IPS-20b (cell line): ENCODE results near the gene SLC7A6.

Experiments
- H3K27ac ChIP-seq: one replicate; pipeline ENCODE4 v1.5.1; 2013; ENCODE audit warnings: low read length
- H3K27me3 ChIP-seq: 2 replicates; pipeline ENCODE4 v1.6.1; 2013; ENCODE audit warnings: mild to moderate bottlenecking, low read length, inconsistent platforms; ENCODE audit not compliant: insufficient read depth
- H3K36me3 ChIP-seq: 2 replicates; pipeline ENCODE4 v1.6.1; 2013; ENCODE audit warnings: low read depth, mild to moderate bottlenecking, inconsistent platforms, low read length, moderate library complexity; ENCODE audit not compliant: insufficient read depth
- H3K4me1 ChIP-seq: 2 replicates; pipeline ENCODE4 v1.6.1; 2013; ENCODE audit warnings: mild to moderate bottlenecking, control low read depth, inconsistent platforms, low read length, moderate library complexity; ENCODE audit not compliant: insufficient read depth
- H3K4me3 ChIP-seq: 2 replicates; pipeline ENCODE4 v1.5.1; 2013; ENCODE audit warnings: mild to moderate bottlenecking, low read length, inconsistent platforms
- H3K9ac ChIP-seq: 2 replicates; pipeline ENCODE4 v1.6.1; 2013; ENCODE audit warnings: low read depth, mild to moderate bottlenecking, inconsistent platforms, low read length, moderate library complexity
- H3K9me3 ChIP-seq: 2 replicates; pipeline ENCODE4 v1.6.1; 2013; ENCODE audit warnings: mild to moderate bottlenecking, low read depth, low read length, inconsistent platforms; ENCODE audit not compliant: insufficient read depth

Gene SLC7A6

GRCh38 chr16:68279726-68280558 lies 15.6 kb downstream of the SLC7A6 start:
- peaks cover 11% of the 10 kb centered on the region; the same call in 1 of the 2 replicates for H3K36me3 ChIP-seq
- H3K9ac ChIP-seq, result no peak overlapping the region
- H3K27ac ChIP-seq, result no peak overlapping the region
- no peak overlapping the region for H3K4me3 ChIP-seq
- no peaks in the 10 kb centered on the region for H3K9me3 ChIP-seq
- no peaks in the 10 kb centered on the region for H3K4me1 ChIP-seq
- H3K27me3 ChIP-seq, result no peaks in the 10 kb centered on the region

- no peaks in the 10 kb centered on the region for H3K4me1 ChIP-seq
- H3K27me3 ChIP-seq, result no peaks in the 10 kb centered on the region
- H3K36me3 ChIP-seq, result peaks cover 15% of the 10 kb centered on the region; the same call in 1 of the 2 replicates
- H3K9me3 ChIP-seq, result no peaks in the 10 kb centered on the region
- H3K4me3 ChIP-seq, result no peak overlapping the region
- H3K9ac ChIP-seq, result no peak overlapping the region
- no peak overlapping the region for H3K27ac ChIP-seq
Observed at GRCh38 chr16:68281368-68282063, 17.2 kb downstream of the SLC7A6 start.

- Histone ChIP-seq H3K9ac (no peak overlapping the region), H3K27ac (no peak overlapping the region), H3K4me3 (no peak overlapping the region), H3K36me3 (peaks cover 15% of the 10 kb centered on the region; the same call in 1 of the 2 replicates), H3K27me3 (no peaks in the 10 kb centered on the region), H3K4me1 (no peaks in the 10 kb centered on the region), H3K9me3 (no peaks in the 10 kb centered on the region)
Observed at GRCh38 chr16:68282064-68282452, 17.7 kb downstream of the SLC7A6 start.

- no peak overlapping the region for H3K9ac ChIP-seq
- no peak overlapping the region for H3K4me3 ChIP-seq
- H3K27me3 ChIP-seq, result no peaks in the 10 kb centered on the region
- peaks cover 28% of the 10 kb centered on the region for H3K36me3 ChIP-seq
- H3K9me3 ChIP-seq, result no peaks in the 10 kb centered on the region
- H3K27ac ChIP-seq, result no peak overlapping the region
- no peaks in the 10 kb centered on the region for H3K4me1 ChIP-seq
Observed at GRCh38 chr16:68283346-68283745, 19.0 kb downstream of the SLC7A6 start.

- Histone ChIP-seq H3K36me3 (peaks cover 28% of the 10 kb centered on the region), H3K4me3 (no peak overlapping the region), H3K9me3 (no peaks in the 10 kb centered on the region), H3K9ac (no peak overlapping the region), H3K27ac (no peak overlapping the region), H3K27me3 (no peaks in the 10 kb centered on the region), H3K4me1 (no peaks in the 10 kb centered on the region)
Observed at GRCh38 chr16:68283801-68284598, 19.7 kb downstream of the SLC7A6 start.

GRCh38 chr16:68284847-68285246 lies 20.5 kb downstream of the SLC7A6 start:
- H3K27ac ChIP-seq, result no peak overlapping the region
- H3K9me3 ChIP-seq, result no peaks in the 10 kb centered on the region
- no peak overlapping the region for H3K9ac ChIP-seq
- no peaks in the 10 kb centered on the region for H3K4me1 ChIP-seq
- no peaks in the 10 kb centered on the region for H3K27me3 ChIP-seq
- H3K4me3 ChIP-seq, result no peak overlapping the region
- peaks cover 35% of the 10 kb centered on the region for H3K36me3 ChIP-seq

- Histone ChIP-seq H3K4me1 (no peaks in the 10 kb centered on the region), H3K4me3 (no peak overlapping the region), H3K9me3 (no peaks in the 10 kb centered on the region), H3K36me3 (peaks cover 37% of the 10 kb centered on the region), H3K27ac (no peak overlapping the region), H3K27me3 (no peaks in the 10 kb centered on the region), H3K9ac (no peak overlapping the region)
Observed at GRCh38 chr16:68285683-68286082, 21.4 kb downstream of the SLC7A6 start.

- Histone ChIP-seq H3K4me1 (no peaks in the 10 kb centered on the region), H3K9ac (no peak overlapping the region), H3K36me3 (peaks cover 40% of the 10 kb centered on the region), H3K27ac (no peak overlapping the region), H3K4me3 (no peak overlapping the region), H3K27me3 (no peaks in the 10 kb centered on the region), H3K9me3 (no peaks in the 10 kb centered on the region)
Observed at GRCh38 chr16:68286153-68287074, 22.1 kb downstream of the SLC7A6 start.

- H3K9me3 ChIP-seq, result no peaks in the 10 kb centered on the region
- no peak overlapping the region for H3K9ac ChIP-seq
- no peaks in the 10 kb centered on the region for H3K27me3 ChIP-seq
- no peak overlapping the region for H3K4me3 ChIP-seq
- no peaks in the 10 kb centered on the region for H3K4me1 ChIP-seq
- H3K27ac ChIP-seq, result no peak overlapping the region
- peaks cover 47% of the 10 kb centered on the region for H3K36me3 ChIP-seq
Observed at GRCh38 chr16:68287276-68288251, 23.2 kb downstream of the SLC7A6 start.

GRCh38 chr16:68288252-68288650 lies 23.9 kb downstream of the SLC7A6 start:
- H3K27ac ChIP-seq, result no peak overlapping the region
- H3K4me3 ChIP-seq, result no peak overlapping the region
- no peak overlapping the region for H3K9ac ChIP-seq
- H3K36me3 ChIP-seq, result peaks cover 45% of the 10 kb centered on the region
- no peaks in the 10 kb centered on the region for H3K4me1 ChIP-seq
- no peaks in the 10 kb centered on the region for H3K27me3 ChIP-seq
- no peaks in the 10 kb centered on the region for H3K9me3 ChIP-seq
